Measurements from ENCODE around the gene EIF3A.

GRCh38 chr10:119049361-119049760 is 31.3 kb downstream of the EIF3A start:
- TF ChIP-seq EZH2phosphoT487 (conservative IDR thresholded peaks at IDR 0.05; ENCODE audit: low read length), result no peak
- no peak for TF ChIP-seq CTCF (IDR thresholded peaks at IDR 0.05; ENCODE audit: insufficient read depth, low read length, poor library complexity, severe bottlenecking)
